Stimulated activated CD4-positive, alpha-beta T cell treated with anti-CD3 and anti-CD28 coated beads, Interleukin-4, amount 100 ng/mL, for 24 hours (primary cell): Measurements from ENCODE around the gene RAP2A.

Experiments
- DNase-seq: peaks from one replicate; pipeline ENCODE4 v3.0.0-alpha.2; 2020

The RAP2A gene

GRCh38 chr13:97422118-97423054 lies 11.6 kb upstream of the RAP2A start:
- no peak for DNase-seq

- no peak for DNase-seq
These were observed 10.5 kb upstream of the RAP2A start for GRCh38 chr13:97423300-97424045.

GRCh38 chr13:97425590-97425989 lies 8.4 kb upstream of the RAP2A start:
- no peak for DNase-seq

- no peak for DNase-seq
These were observed 7.3 kb upstream of the RAP2A start for GRCh38 chr13:97426695-97427094.

- DNase-seq: no peak
These were observed 4.3 kb upstream of the RAP2A start for GRCh38 chr13:97429681-97430081.

- DNase-seq: no peak
These were observed 3.7 kb upstream of the RAP2A start for GRCh38 chr13:97430296-97430695.

- DNase-seq: no peak
These were observed 2.7 kb upstream of the RAP2A start for GRCh38 chr13:97431171-97431764.

GRCh38 chr13:97432232-97432916 lies 1.6 kb upstream of the RAP2A start:
- no peak for DNase-seq

- DNase-seq: peak; percentile 98
These were observed 847 bp upstream of the RAP2A start for GRCh38 chr13:97432917-97433726.

- DNase-seq: peak; percentile 33
These were observed 630 bp downstream of the RAP2A start for GRCh38 chr13:97434397-97435201.

- DNase-seq: no peak
These were observed 1.4 kb downstream of the RAP2A start for GRCh38 chr13:97435323-97435722.

GRCh38 chr13:97435794-97436193 lies 1.8 kb downstream of the RAP2A start:
- DNase-seq: no peak

- no peak for DNase-seq
These were observed 2.9 kb downstream of the RAP2A start for GRCh38 chr13:97436845-97437244.

GRCh38 chr13:97437729-97438128 lies 3.8 kb downstream of the RAP2A start:
- no peak for DNase-seq

- no peak for DNase-seq
These were observed 5.1 kb downstream of the RAP2A start for GRCh38 chr13:97438856-97439595.

GRCh38 chr13:97440598-97441170 lies 6.7 kb downstream of the RAP2A start:
- no peak for DNase-seq

GRCh38 chr13:97441368-97441767 lies 7.4 kb downstream of the RAP2A start:
- no peak for DNase-seq

GRCh38 chr13:97445522-97446187 lies 11.7 kb downstream of the RAP2A start:
- DNase-seq: no peak

- no peak for DNase-seq
These were observed 12.5 kb downstream of the RAP2A start for GRCh38 chr13:97446448-97446847.
